Peyer's patch (tissue), 4 donors: ENCODE data around the gene GLRA1.

Experiments
- CTCF ChIP-seq, 6 experiments: fragments of 450-650 bp in 4 of 6; fragments of 200-600 bp in 2 of 6; sonication (generic) in 1 of 6; IDR thresholded peaks; one replicate each; pipeline ENCODE4 v1.5.1; 2017 to 2019; ENCODE audit warnings: antibody characterized with exemption in 6 of 6, mild to moderate bottlenecking in 3 of 6, moderate library complexity in 1 of 6
- POLR2A ChIP-seq, 2 donors: fragments of 450-650 bp; IDR thresholded peaks; one replicate each; pipeline ENCODE4 v1.5.1; 2017; ENCODE audit warnings: antibody characterized with exemption in 2 of 2, mild to moderate bottlenecking in 2 of 2, moderate library complexity in 2 of 2

GRCh38 chr5:151847871-151848270 is 76.8 kb downstream of the GLRA1 start:
- TF ChIP-seq CTCF (IDR thresholded peaks at IDR 0.05): no peak
- TF ChIP-seq POLR2A (IDR thresholded peaks at IDR 0.05): no peak
